Hepatocyte (in vitro differentiated cells): Measurements from ENCODE around the gene HM13. TPM values are rescaled to one million over a fixed set of nuclear protein-coding genes. Genes with fewer than 3 reads are reported as not detected.

Experiments
- DNase-seq: peaks from one replicate; pipeline ENCODE4 v3.0.0-alpha.2; 2016; ENCODE audit warnings: low spot score
- H2AFZ ChIP-seq: fragments of 200-600 bp; sonication (generic); 2 replicates; pipeline ENCODE4 v1.6.0; 2016; ENCODE audit warnings: antibody characterized with exemption, mild to moderate bottlenecking
- H3K27ac ChIP-seq: fragments of 200-600 bp; sonication (generic); 2 replicates; pipeline ENCODE4 v1.5.1; 2016; ENCODE audit warnings: mild to moderate bottlenecking
- H3K27me3 ChIP-seq: fragments of 200-600 bp; sonication (generic); 2 replicates; pipeline ENCODE4 v1.6.1; 2016
- H3K36me3 ChIP-seq: fragments of 200-600 bp; sonication (generic); replicated peaks from 2 replicates; pipeline ENCODE4 v1.5.1; 2016; ENCODE audit warnings: low read depth; ENCODE audit not compliant: insufficient read depth
- H3K4me1 ChIP-seq: fragments of 200-600 bp; sonication (generic); 2 replicates; pipeline ENCODE4 v1.5.1; 2016; ENCODE audit warnings: mild to moderate bottlenecking, moderate library complexity; ENCODE audit not compliant: insufficient read depth
- H3K4me2 ChIP-seq: fragments of 200-600 bp; sonication (generic); 2 replicates; pipeline ENCODE4 v1.6.0; 2016
- H3K4me3 ChIP-seq: fragments of 200-600 bp; sonication (generic); 2 replicates; pipeline ENCODE4 v1.5.1; 2016; ENCODE audit warnings: mild to moderate bottlenecking
- H3K79me2 ChIP-seq: fragments of 200-600 bp; sonication (generic); 2 replicates; pipeline ENCODE4 v1.6.0; 2017; ENCODE audit warnings: mild to moderate bottlenecking
- H3K9me2 ChIP-seq: fragments of 200-600 bp; sonication (generic); replicated peaks from 2 replicates; pipeline ENCODE4 v1.6.0; 2017; ENCODE audit warnings: mild to moderate bottlenecking; ENCODE audit not compliant: insufficient read depth
- H3K9me3 ChIP-seq: fragments of 200-600 bp; sonication (generic); 2 replicates; pipeline ENCODE4 v1.5.1; 2016; ENCODE audit warnings: low read depth, mild to moderate bottlenecking
- H4K20me1 ChIP-seq: fragments of 200-600 bp; sonication (generic); 2 replicates; pipeline ENCODE4 v1.6.0; 2016; ENCODE audit warnings: mild to moderate bottlenecking; ENCODE audit not compliant: insufficient read depth, poor library complexity, severe bottlenecking
- CTCF ChIP-seq: fragments of 200-600 bp; sonication (generic); IDR thresholded peaks from 2 replicates; pipeline ENCODE4 v1.5.1; 2016; ENCODE audit warnings: antibody characterized with exemption, mild to moderate bottlenecking; ENCODE audit not compliant: poor library complexity
- EZH2 ChIP-seq: fragments of 200-600 bp; sonication (generic); IDR thresholded peaks from 2 replicates; pipeline ENCODE4 v1.6.1; 2016; ENCODE audit warnings: antibody characterized with exemption, mild to moderate bottlenecking, borderline replicate concordance
- EZH2phosphoT487 ChIP-seq: fragments of 200-600 bp; sonication (generic); IDR thresholded peaks from one replicate; pipeline ENCODE4 v1.6.1; 2018; ENCODE audit warnings: antibody characterized with exemption, mild to moderate bottlenecking, low read depth, moderate library complexity; ENCODE audit not compliant: unreplicated experiment, severe bottlenecking
- WGBS: methylation state at CpG from one replicate; pipeline ENCODE4 v1.1.6; 2016; ENCODE audit warnings: low lambda C conversion rate; ENCODE audit errors: missing lambda C conversion rate; 5-methylcytosine and 5-hydroxymethylcytosine counted together
- polyA plus RNA-seq: library from polyadenylated mRNA; unstranded; fragments of >200 nt; fragmentation: Nextera tagmentation; extraction: Ambion mirVana; gene quantifications from 2 replicates; pipeline ENCODE4 v1.2.1, GENCODE V29; 2016
- total RNA-seq: library from RNA; depleted of rRNA; stranded (reverse); fragments of >200 nt; gene quantifications from 2 replicates; pipeline ENCODE4 v1.2.3, GENCODE V29; 2014

The HM13 gene
- total and polyA plus RNA-seq, 2 experiments from 2014 or later, result 219 to 461 TPM

GRCh38 chr20:31593221-31594001, 79.2 kb downstream of the HM13 start:
- no peaks in the 10 kb centered on the region for H3K36me3 ChIP-seq
- H3K4me1 ChIP-seq, result peaks cover 37% of the 10 kb centered on the region
- no peaks in the 10 kb centered on the region for H3K79me2 ChIP-seq
- H2AFZ ChIP-seq, result no peak overlapping the region
- no peaks in the 10 kb centered on the region for H3K9me2 ChIP-seq
- H3K4me3 ChIP-seq, result no peak overlapping the region
- WGBS, result 75% methylated on average over 11 of the region's 11 CpGs
- peak overlapping the region; percentile 90 for H3K27ac ChIP-seq
- no peaks in the 10 kb centered on the region for H4K20me1 ChIP-seq
- TF ChIP-seq EZH2 (no peak), EZH2phosphoT487 (no peak), CTCF (no peak)
- H3K4me2 ChIP-seq, result no peak overlapping the region
- no peaks in the 10 kb centered on the region for H3K27me3 ChIP-seq
- H3K9me3 ChIP-seq, result no peaks in the 10 kb centered on the region
- peak; percentile 89 for DNase-seq

- Histone ChIP-seq H3K4me1 (peaks cover 37% of the 10 kb centered on the region), H3K36me3 (no peaks in the 10 kb centered on the region), H2AFZ (no peak overlapping the region), H3K27ac (peak overlapping the region; percentile 90), H3K27me3 (no peaks in the 10 kb centered on the region), H3K4me3 (no peak overlapping the region), H3K4me2 (no peak overlapping the region), H3K9me3 (no peaks in the 10 kb centered on the region), H4K20me1 (no peaks in the 10 kb centered on the region), H3K79me2 (no peaks in the 10 kb centered on the region), H3K9me2 (no peaks in the 10 kb centered on the region)
- no peak for TF ChIP-seq EZH2
- no peak for TF ChIP-seq CTCF
- TF ChIP-seq EZH2phosphoT487, result no peak
- 94% methylated on average over 13 of the region's 13 CpGs for WGBS
- peak; percentile 4 for DNase-seq
Measured at GRCh38 chr20:31594002-31594557, 79.8 kb downstream of the HM13 start.

GRCh38 chr20:31594558-31595379, 80.5 kb downstream of the HM13 start:
- Histone ChIP-seq H3K36me3 (no peaks in the 10 kb centered on the region), H3K79me2 (no peaks in the 10 kb centered on the region), H3K9me3 (no peaks in the 10 kb centered on the region), H3K27ac (peak overlapping the region; percentile 90), H3K9me2 (no peaks in the 10 kb centered on the region), H4K20me1 (no peaks in the 10 kb centered on the region), H3K4me2 (peak overlapping the region; percentile 46), H3K4me3 (no peak overlapping the region), H3K4me1 (peaks cover 37% of the 10 kb centered on the region), H3K27me3 (no peaks in the 10 kb centered on the region), H2AFZ (no peak overlapping the region)
- WGBS, result 70% methylated on average over 11 of the region's 11 CpGs
- DNase-seq, result peak; percentile 27
- TF ChIP-seq EZH2phosphoT487 (no peak), CTCF (no peak), EZH2 (no peak)
